HepG2 (cell line): Measurements from ENCODE around the gene CA10. TPM values are rescaled to one million over a fixed set of nuclear protein-coding genes. Genes with fewer than 3 reads are reported as not detected.

Experiments
- ATAC-seq: fragments of 200-7000 bp; cut with Tn5 transposase; 3 replicates; pipeline ENCODE4 v1.9.1; 2020; ENCODE audit warnings: mild to moderate bottlenecking, moderate library complexity
- BruUV-seq: library from RNA; stranded (reverse); fragments of 400-500 nt; replicated peaks from 2 replicates; lab custom pipeline; 2021; lab: Mats Ljungman, UMichigan
- CTCF ChIA-PET: fragments of 300-600 bp; formaldehyde crosslinking; extraction: SDS; loops from one replicate; lab custom pipeline; 2021; ENCODE audit warnings: low total read pairs, inconsistent platforms, low intra/inter-chr PET ratio; lab: Yijun Ruan, JAX
- POLR2A ChIA-PET: fragments of 350-600 bp; sonication (Branson Sonifier 250); formaldehyde crosslinking; loops from one replicate; lab custom pipeline; 2020; ENCODE audit warnings: antibody characterized with exemption, inconsistent platforms; lab: Yijun Ruan, JAX
- DNase-seq: peaks from one replicate; pipeline ENCODE4 v3.0.0-alpha.2; 2015; ENCODE audit warnings: low spot score
- FAIRE-seq: peaks from 3 replicates; lab custom pipeline; 2011; peaks lifted over from hg19 to GRCh38; lab: Jason Lieb, UNC
- H2AFZ ChIP-seq: one replicate; pipeline ENCODE4 v1.6.1; 2011; ENCODE audit warnings: low read length, inconsistent platforms
- H3K27ac ChIP-seq: fragments of 300-600 bp; 3 replicates; pipeline ENCODE4 v1.8.0; 2011; ENCODE audit warnings: mixed run types, mild to moderate bottlenecking, mixed read lengths, low read length, inconsistent platforms; ENCODE audit not compliant: insufficient read depth; ENCODE audit errors: extremely low read length
- H3K27me3 ChIP-seq, 2 experiments: fragments of 200-600 bp in 1 of 2; 2 replicates in 1 of 2; 3 replicates in 1 of 2; pipeline versions ENCODE4 v1.6.0 to v1.8.0; 2011; ENCODE audit warnings: low read length in 2 of 2, mild to moderate bottlenecking in 2 of 2, moderate library complexity in 2 of 2, inconsistent platforms in 1 of 2; ENCODE audit not compliant: insufficient read depth in 2 of 2, control insufficient read depth in 1 of 2
- H3K36me3 ChIP-seq, 2 experiments: fragments of 200-600 bp in 1 of 2; replicated peaks in 1 of 2; 2 replicates in 1 of 2; 3 replicates in 1 of 2; pipeline versions ENCODE4 v1.5.1 to v1.8.0; 2011; ENCODE audit warnings: low read length in 2 of 2, inconsistent platforms in 1 of 2; ENCODE audit not compliant: insufficient read depth in 2 of 2, control insufficient read depth in 1 of 2
- H3K4me1 ChIP-seq: 2 replicates; pipeline ENCODE4 v1.5.1; 2012; ENCODE audit warnings: low read length, inconsistent platforms; ENCODE audit not compliant: insufficient read depth
- H3K4me2 ChIP-seq: 2 replicates; pipeline ENCODE4 v1.6.0; 2011; ENCODE audit warnings: low read depth, low read length, inconsistent platforms
- H3K4me3 ChIP-seq, 3 experiments: fragments of 200-600 bp in 1 of 3; sonication (generic), shearing (Covaris generic) in 1 of 3; replicated peaks in 1 of 3; 2 replicates each; pipeline ENCODE4 v1.5.1; 2011 to 2016; ENCODE audit warnings: low read length in 3 of 3, inconsistent platforms in 2 of 3, low read depth in 2 of 3, mild to moderate bottlenecking in 2 of 3, control low read depth in 1 of 3, mixed read lengths in 1 of 3; ENCODE audit not compliant: insufficient read depth in 1 of 3
- H3K79me2 ChIP-seq: one replicate; pipeline ENCODE4 v1.6.1; 2011; ENCODE audit warnings: low read length, inconsistent platforms; ENCODE audit not compliant: insufficient read depth
- H3K9ac ChIP-seq: 2 replicates; pipeline ENCODE4 v1.6.0; 2011; ENCODE audit warnings: mild to moderate bottlenecking, low read depth, low read length, inconsistent platforms; ENCODE audit not compliant: insufficient read depth
- H3K9me3 ChIP-seq: 2 replicates; pipeline ENCODE4 v1.5.1; 2012; ENCODE audit warnings: mild to moderate bottlenecking, low read length
- H4K20me1 ChIP-seq: 2 replicates; pipeline ENCODE4 v1.6.0; 2011; ENCODE audit warnings: inconsistent platforms, mild to moderate bottlenecking, low read length, moderate library complexity; ENCODE audit not compliant: insufficient read depth
- ARNTL ChIP-seq: sonication (generic); formaldehyde crosslinking; IDR thresholded peaks from 2 replicates; pipeline ENCODE4 v1.4.0; 2020; ENCODE audit warnings: mild to moderate bottlenecking, missing genetic modification reagents
- CEBPB ChIP-seq: IDR thresholded peaks from 2 replicates; pipeline ENCODE4 v1.6.1; 2011; ENCODE audit warnings: low read depth, low read length, improper control_type of control experiment, borderline replicate concordance
- HOXA7 ChIP-seq: sonication (generic); formaldehyde crosslinking; IDR thresholded peaks from 2 replicates; pipeline ENCODE4 v1.8.1; 2022; ENCODE audit warnings: mild to moderate bottlenecking, missing genetic modification reagents, moderate library complexity
- KLF12 ChIP-seq: sonication (generic); formaldehyde crosslinking; IDR thresholded peaks from 2 replicates; pipeline ENCODE4 v1.4.0; 2020; ENCODE audit warnings: missing genetic modification reagents, borderline replicate concordance
- LRRFIP1 ChIP-seq: sonication (generic); formaldehyde crosslinking; conservative IDR thresholded peaks from 2 replicates; pipeline ENCODE4 v1.4.0; 2020; ENCODE audit warnings: missing genetic modification reagents
- REL ChIP-seq: sonication (generic); formaldehyde crosslinking; conservative IDR thresholded peaks from 2 replicates; pipeline ENCODE4 v1.8.0; 2022; ENCODE audit warnings: mild to moderate bottlenecking, missing genetic modification reagents, moderate library complexity
- SIX4 ChIP-seq: sonication (generic); formaldehyde crosslinking; IDR thresholded peaks from 2 replicates; pipeline ENCODE4 v1.4.0; 2020; ENCODE audit warnings: missing genetic modification reagents
- ZNF20 ChIP-seq: sonication (generic); formaldehyde crosslinking; IDR thresholded peaks from 2 replicates; pipeline ENCODE4 v1.4.0; 2020; ENCODE audit warnings: mild to moderate bottlenecking, moderate library complexity, missing genetic modification reagents
- ZNF33A ChIP-seq: sonication (generic); formaldehyde crosslinking; IDR thresholded peaks from 2 replicates; pipeline ENCODE4 v1.5.1; 2020; ENCODE audit warnings: missing genetic modification reagents, mild to moderate bottlenecking, moderate library complexity, borderline replicate concordance
- ZNF557 ChIP-seq: sonication (generic); formaldehyde crosslinking; IDR thresholded peaks from 2 replicates; pipeline ENCODE4 v1.4.0; 2020; ENCODE audit warnings: missing genetic modification reagents
- ZNF790 ChIP-seq: sonication (generic); formaldehyde crosslinking; IDR thresholded peaks from 2 replicates; pipeline ENCODE4 v1.8.0; 2022; ENCODE audit warnings: missing genetic modification reagents, mild to moderate bottlenecking, borderline replicate concordance
- WGBS: methylation state at CpG from one replicate; pipeline ENCODE4 v1.1.6; 2017; ENCODE audit warnings: low lambda C conversion rate; 5-methylcytosine and 5-hydroxymethylcytosine counted together
- in situ Hi-C: cut with HindIII; loops from 2 replicates; pipeline ENCODE4 v1.10.0; 2017; ENCODE audit warnings: low pct_unique_long_range_greater_than_20kb; ENCODE audit not compliant: extremely low pct_ligation_motif_present
- intact Hi-C: fragments of 100-400 bp; cut with micrococcal nuclease; formaldehyde crosslinking; loops from one replicate; pipeline ENCODE4 v1.10.0; 2022; ENCODE audit not compliant: unreplicated experiment
- polyA plus RNA-seq, 8 experiments: library from polyadenylated mRNA; depleted of rRNA in 3 of 8; stranded (reverse) in 7 of 8; unstranded in 1 of 8; fragments of >200 nt; fragmentation: Illumina TruSeq in 4 of 8; extraction: Trizol in 4 of 8; gene quantifications; 2 replicates each; pipeline versions ENCODE4 v1.2.1 to v1.2.3, GENCODE V29; 2011 to 2016; ENCODE audit warnings: low read depth in 4 of 8, missing spikeins in 1 of 8, mixed read lengths in 1 of 8; ENCODE audit not compliant: insufficient read depth in 1 of 8
- total RNA-seq, 5 experiments: library from RNA; depleted of rRNA; stranded (reverse); fragments of >200 nt; fragmentation: Illumina TruSeq; extraction: Trizol; gene quantifications; 2 replicates each; pipeline ENCODE4 v1.2.3, GENCODE V29; 2016; ENCODE audit warnings: low read depth in 1 of 5
- TF ChIP-seq, protein P1 (sequence below): IDR thresholded peaks from 2 replicates; pipeline ENCODE4 v1.6.1; 2016; ENCODE audit warnings: low read depth
- TF ChIP-seq, protein P2 (sequence below): sonication (generic); formaldehyde crosslinking; IDR thresholded peaks from 2 replicates; pipeline ENCODE4; 2020; ENCODE audit warnings: missing genetic modification reagents, mild to moderate bottlenecking, borderline replicate concordance

Gene CA10
- total and polyA plus RNA-seq, 2 of the 13 experiments (the other 11 are each of a cell fraction or from before 2014, with no cell fraction given), result not detected

- Histone ChIP-seq H3K4me1 (no peaks in the 10 kb centered on the region), H2AFZ (no peak overlapping the region), H3K36me3 (no peaks in the 10 kb centered on the region), H3K9me3 (peaks cover 38% of the 10 kb centered on the region), H3K4me2 (no peak overlapping the region), H3K79me2 (no peaks in the 10 kb centered on the region), H3K4me3 (no peak overlapping the region), H3K27me3 (no peaks in the 10 kb centered on the region), H3K9ac (no peak overlapping the region), H4K20me1 (no peaks in the 10 kb centered on the region), H3K27ac (no peak overlapping the region)
- ChIA-PET POLR2A (no interaction called here), CTCF (no interaction called here)
- FAIRE-seq, result no peak
- ATAC-seq, result no peak
- TF ChIP-seq ZNF790 (CRISPR knock-in tag) (no peak), LRRFIP1 (CRISPR knock-in tag) (no peak), CEBPB (peak; percentile 64), ARNTL (CRISPR knock-in tag) (no peak), KLF12 (no peak)
- BruUV-seq, result no TSS peak
- intact Hi-C loops, result no loop called here
- DNase-seq, result no peak
- in situ Hi-C loops, result no loop called here
- WGBS, result 10% methylated on average over 2 of the region's 2 CpGs
Measured at GRCh38 chr17:52026075-52026474, 132.4 kb downstream of the CA10 start.

GRCh38 chr17:52025236-52025635 is 133.3 kb downstream of the CA10 start:
- Histone ChIP-seq H3K27ac (no peak overlapping the region), H3K9ac (no peak overlapping the region), H4K20me1 (no peaks in the 10 kb centered on the region), H3K27me3 (no peaks in the 10 kb centered on the region), H3K4me2 (no peak overlapping the region), H3K79me2 (no peaks in the 10 kb centered on the region), H3K9me3 (peaks cover 46% of the 10 kb centered on the region), H2AFZ (no peak overlapping the region), H3K36me3 (no peaks in the 10 kb centered on the region), H3K4me1 (no peaks in the 10 kb centered on the region), H3K4me3 (no peak overlapping the region)
- no peak for FAIRE-seq
- BruUV-seq, result no TSS peak
- no peak for DNase-seq
- ATAC-seq, result no peak
- ChIA-PET POLR2A (no interaction called here), CTCF (no interaction called here)
- intact Hi-C loops (no loop called here), in situ Hi-C loops (no loop called here)
- no peak for TF ChIP-seq ZNF33A (CRISPR knock-in tag)
- no peak for TF ChIP-seq HOXA7 (CRISPR knock-in tag)
- TF ChIP-seq, protein P1, sequence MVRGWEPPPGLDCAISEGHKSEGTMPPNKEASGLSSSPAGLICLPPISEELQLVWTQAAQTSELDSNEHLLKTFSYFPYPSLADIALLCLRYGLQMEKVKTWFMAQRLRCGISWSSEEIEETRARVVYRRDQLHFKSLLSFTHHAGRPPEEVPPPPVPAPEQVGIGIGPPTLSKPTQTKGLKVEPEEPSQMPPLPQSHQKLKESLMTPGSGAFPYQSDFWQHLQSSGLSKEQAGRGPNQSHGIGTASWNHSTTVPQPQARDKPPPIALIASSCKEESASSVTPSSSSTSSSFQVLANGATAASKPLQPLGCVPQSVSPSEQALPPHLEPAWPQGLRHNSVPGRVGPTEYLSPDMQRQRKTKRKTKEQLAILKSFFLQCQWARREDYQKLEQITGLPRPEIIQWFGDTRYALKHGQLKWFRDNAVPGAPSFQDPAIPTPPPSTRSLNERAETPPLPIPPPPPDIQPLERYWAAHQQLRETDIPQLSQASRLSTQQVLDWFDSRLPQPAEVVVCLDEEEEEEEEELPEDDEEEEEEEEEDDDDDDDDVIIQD (CRISPR knock-in tag), result no peak
- TF ChIP-seq, protein P2, sequence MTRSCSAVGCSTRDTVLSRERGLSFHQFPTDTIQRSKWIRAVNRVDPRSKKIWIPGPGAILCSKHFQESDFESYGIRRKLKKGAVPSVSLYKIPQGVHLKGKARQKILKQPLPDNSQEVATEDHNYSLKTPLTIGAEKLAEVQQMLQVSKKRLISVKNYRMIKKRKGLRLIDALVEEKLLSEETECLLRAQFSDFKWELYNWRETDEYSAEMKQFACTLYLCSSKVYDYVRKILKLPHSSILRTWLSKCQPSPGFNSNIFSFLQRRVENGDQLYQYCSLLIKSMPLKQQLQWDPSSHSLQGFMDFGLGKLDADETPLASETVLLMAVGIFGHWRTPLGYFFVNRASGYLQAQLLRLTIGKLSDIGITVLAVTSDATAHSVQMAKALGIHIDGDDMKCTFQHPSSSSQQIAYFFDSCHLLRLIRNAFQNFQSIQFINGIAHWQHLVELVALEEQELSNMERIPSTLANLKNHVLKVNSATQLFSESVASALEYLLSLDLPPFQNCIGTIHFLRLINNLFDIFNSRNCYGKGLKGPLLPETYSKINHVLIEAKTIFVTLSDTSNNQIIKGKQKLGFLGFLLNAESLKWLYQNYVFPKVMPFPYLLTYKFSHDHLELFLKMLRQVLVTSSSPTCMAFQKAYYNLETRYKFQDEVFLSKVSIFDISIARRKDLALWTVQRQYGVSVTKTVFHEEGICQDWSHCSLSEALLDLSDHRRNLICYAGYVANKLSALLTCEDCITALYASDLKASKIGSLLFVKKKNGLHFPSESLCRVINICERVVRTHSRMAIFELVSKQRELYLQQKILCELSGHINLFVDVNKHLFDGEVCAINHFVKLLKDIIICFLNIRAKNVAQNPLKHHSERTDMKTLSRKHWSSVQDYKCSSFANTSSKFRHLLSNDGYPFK (CRISPR knock-in tag), result no peak
- TF ChIP-seq ZNF20 (CRISPR knock-in tag), result no peak
- no peak for TF ChIP-seq REL
- TF ChIP-seq SIX4 (CRISPR knock-in tag), result no peak
- TF ChIP-seq ZNF557 (CRISPR knock-in tag), result no peak
